HFFc6 (cell line): ENCODE results near the gene MAD1L1. TPM values are rescaled to one million over a fixed set of nuclear protein-coding genes. Genes with fewer than 3 reads are reported as not detected.

ENCODE experiments used
- DNase-seq: peaks from one replicate; pipeline ENCODE4 v3.0.0-alpha.2; 2018
- H3K27ac Mint-ChIP-seq: 2 replicates; pipeline ENCODE4 v1.8.0; 2020; ENCODE audit warnings: mild to moderate bottlenecking, mixed read lengths
- H3K27me3 Mint-ChIP-seq: 2 replicates; pipeline ENCODE4 v1.8.0; 2021; ENCODE audit warnings: mild to moderate bottlenecking, moderate library complexity, mixed read lengths; ENCODE audit not compliant: insufficient read depth
- H3K36me3 Mint-ChIP-seq: 2 replicates; pipeline ENCODE4 v1.8.0; 2021; ENCODE audit warnings: low read depth, mixed read lengths
- H3K4me1 Mint-ChIP-seq: 2 replicates; pipeline ENCODE4 v1.8.0; 2020; ENCODE audit warnings: low read depth, mixed read lengths
- H3K4me3 Mint-ChIP-seq: 2 replicates; pipeline ENCODE4 v1.8.0; 2020; ENCODE audit warnings: mild to moderate bottlenecking, moderate library complexity, mixed read lengths
- H3K9me3 Mint-ChIP-seq: 2 replicates; pipeline ENCODE4 v1.8.0; 2020; ENCODE audit warnings: mild to moderate bottlenecking, mixed read lengths
- total RNA-seq, 6 experiments: library from RNA; stranded (reverse); fragmentation: NEBNext Ultra II Directional; extraction: Animal tissue kit (Norgen Biotek cat#: 25700); gene quantifications; 2 replicates in 1 of 6; 3 replicates in 5 of 6; pipeline ENCODE4 v1.2.3, GENCODE V29; 2021
- TF ChIP-seq, protein P1 (sequence below): fragments of 200-600 bp; sonication (generic); IDR thresholded peaks from 2 replicates; pipeline ENCODE4 v1.5.0; 2021; ENCODE audit warnings: antibody characterized with exemption, mild to moderate bottlenecking

The MAD1L1 gene
- total RNA-seq, 6 experiments from 2014 or later, result 34.6 to 44.8 (median 40.2) TPM

DNA sequence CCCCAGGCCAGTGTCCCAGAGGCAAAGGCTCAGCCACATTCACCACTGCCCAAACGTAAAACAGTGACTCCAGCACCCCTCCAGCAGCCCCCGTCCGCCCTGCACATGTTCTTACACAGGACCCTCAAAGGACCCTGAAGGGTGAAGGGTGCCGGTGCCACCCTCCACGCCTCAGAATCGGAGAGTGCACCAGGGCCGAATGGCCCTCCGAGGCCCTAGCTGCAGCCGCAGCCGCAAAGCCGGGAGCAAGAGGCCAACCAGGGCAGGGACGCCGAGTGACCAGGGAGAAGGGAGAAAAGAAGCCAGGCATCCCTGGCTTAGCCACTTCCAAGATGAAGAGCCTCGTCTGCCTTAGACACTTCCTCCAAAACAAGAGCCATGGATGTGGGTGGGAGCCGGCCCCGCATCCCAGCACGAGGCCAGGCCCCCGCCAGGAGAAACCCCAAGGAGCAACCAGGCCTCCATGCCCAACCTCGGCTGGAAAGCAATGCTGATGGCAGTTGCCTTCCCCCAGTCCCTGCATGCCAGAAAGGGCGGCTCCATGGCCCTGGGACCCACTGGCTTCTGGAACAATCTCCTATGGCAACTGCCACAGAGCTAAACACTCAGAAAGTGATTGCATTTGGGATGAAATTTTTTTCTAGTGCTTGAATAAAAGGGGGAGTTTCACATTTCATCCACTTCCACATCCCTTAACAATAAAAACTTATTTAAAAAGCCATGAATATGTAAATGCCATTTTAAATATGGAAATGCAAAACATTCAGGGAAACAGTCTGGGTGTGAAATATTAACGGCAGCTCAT lies 92.3 kb downstream of the MAD1L1 start:
- H3K36me3 Mint-ChIP-seq, result peaks cover 12% of the 10 kb centered on the region
- no peak overlapping the region for H3K4me3 Mint-ChIP-seq
- H3K9me3 Mint-ChIP-seq, result no peaks in the 10 kb centered on the region
- peaks cover 5% of the 10 kb centered on the region for H3K27me3 Mint-ChIP-seq
- H3K4me1 Mint-ChIP-seq, result no peaks in the 10 kb centered on the region
- no peak overlapping the region for H3K27ac Mint-ChIP-seq
- TF ChIP-seq, protein P1, sequence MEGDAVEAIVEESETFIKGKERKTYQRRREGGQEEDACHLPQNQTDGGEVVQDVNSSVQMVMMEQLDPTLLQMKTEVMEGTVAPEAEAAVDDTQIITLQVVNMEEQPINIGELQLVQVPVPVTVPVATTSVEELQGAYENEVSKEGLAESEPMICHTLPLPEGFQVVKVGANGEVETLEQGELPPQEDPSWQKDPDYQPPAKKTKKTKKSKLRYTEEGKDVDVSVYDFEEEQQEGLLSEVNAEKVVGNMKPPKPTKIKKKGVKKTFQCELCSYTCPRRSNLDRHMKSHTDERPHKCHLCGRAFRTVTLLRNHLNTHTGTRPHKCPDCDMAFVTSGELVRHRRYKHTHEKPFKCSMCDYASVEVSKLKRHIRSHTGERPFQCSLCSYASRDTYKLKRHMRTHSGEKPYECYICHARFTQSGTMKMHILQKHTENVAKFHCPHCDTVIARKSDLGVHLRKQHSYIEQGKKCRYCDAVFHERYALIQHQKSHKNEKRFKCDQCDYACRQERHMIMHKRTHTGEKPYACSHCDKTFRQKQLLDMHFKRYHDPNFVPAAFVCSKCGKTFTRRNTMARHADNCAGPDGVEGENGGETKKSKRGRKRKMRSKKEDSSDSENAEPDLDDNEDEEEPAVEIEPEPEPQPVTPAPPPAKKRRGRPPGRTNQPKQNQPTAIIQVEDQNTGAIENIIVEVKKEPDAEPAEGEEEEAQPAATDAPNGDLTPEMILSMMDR, result no peak
- no peak for DNase-seq

DNA sequence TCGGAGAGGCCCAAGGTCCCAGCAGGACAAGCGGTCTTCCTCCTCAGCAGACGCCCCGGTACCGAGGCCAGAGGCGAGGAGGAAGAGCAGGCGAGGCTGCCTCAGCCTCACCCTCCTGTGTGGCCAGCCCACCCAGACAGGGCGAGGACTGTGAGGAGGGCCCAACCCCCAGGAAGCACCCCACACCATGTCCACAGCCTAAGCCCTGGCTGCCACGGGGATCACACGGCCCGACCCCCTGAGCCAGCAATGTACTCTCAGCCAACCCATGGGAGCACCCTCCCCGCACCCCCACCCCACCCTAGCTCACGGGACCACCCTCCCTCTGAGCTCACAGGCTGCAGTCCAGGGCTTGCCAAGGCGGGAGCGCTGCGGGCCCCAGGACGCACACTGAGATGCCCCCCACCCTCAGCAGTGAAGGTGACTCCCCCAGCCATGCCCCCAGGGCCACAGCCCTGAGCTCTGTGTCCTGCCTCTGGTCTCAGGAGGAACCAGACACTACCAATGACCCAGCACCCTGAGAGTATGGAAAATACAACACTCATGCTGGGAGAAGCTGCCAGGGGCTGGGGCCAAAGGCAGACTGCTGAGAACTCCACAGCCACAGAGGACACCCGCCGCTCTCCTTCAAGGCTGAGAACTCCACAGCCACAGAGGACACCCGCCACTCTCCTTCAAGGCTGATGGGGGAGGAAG lies 93.6 kb downstream of the MAD1L1 start:
- no peak for DNase-seq
- no peak overlapping the region for H3K4me3 Mint-ChIP-seq
- H3K27me3 Mint-ChIP-seq, result peaks cover 5% of the 10 kb centered on the region
- H3K36me3 Mint-ChIP-seq, result peaks cover 16% of the 10 kb centered on the region
- H3K9me3 Mint-ChIP-seq, result no peaks in the 10 kb centered on the region
- no peaks in the 10 kb centered on the region for H3K4me1 Mint-ChIP-seq
- TF ChIP-seq, protein P1, result no peak
- H3K27ac Mint-ChIP-seq, result no peak overlapping the region

DNA sequence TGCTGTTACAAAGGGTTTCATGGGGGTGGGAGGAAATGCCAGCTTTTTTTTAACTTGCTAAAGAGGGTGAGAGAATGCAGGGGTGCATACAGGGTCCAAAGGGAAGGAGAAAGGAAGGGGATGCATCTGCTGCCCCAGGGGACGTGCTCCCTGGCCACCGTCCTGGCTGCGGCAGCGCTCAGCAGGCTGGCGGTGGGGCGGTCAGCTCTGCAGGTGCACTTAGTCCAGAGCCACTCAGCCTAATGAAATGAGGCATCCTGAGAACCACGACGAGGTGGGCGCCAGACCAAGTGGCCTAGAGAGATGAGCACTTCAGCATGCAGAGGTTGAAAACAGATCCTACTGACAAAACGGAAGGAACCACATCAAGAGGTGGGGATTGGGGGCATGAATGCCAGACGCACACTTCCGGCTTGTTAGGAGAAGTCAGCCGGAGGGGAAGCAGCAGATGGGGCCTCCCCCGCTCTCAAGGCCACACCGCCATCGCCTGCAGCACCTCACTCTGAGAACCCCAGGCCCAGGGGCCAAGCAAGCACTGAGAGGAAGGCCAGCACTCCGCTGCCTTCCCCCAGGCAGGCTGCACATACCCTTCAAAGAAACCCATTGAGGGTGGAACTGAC lies 94.5 kb downstream of the MAD1L1 start:
- Mint-ChIP-seq H3K4me3 (no peak overlapping the region), H3K4me1 (no peaks in the 10 kb centered on the region), H3K27ac (no peak overlapping the region; the same call in 1 of the 2 replicates), H3K9me3 (no peaks in the 10 kb centered on the region), H3K36me3 (peaks cover 17% of the 10 kb centered on the region), H3K27me3 (peaks cover 5% of the 10 kb centered on the region)
- TF ChIP-seq, protein P1, result no peak
- no peak for DNase-seq

DNA sequence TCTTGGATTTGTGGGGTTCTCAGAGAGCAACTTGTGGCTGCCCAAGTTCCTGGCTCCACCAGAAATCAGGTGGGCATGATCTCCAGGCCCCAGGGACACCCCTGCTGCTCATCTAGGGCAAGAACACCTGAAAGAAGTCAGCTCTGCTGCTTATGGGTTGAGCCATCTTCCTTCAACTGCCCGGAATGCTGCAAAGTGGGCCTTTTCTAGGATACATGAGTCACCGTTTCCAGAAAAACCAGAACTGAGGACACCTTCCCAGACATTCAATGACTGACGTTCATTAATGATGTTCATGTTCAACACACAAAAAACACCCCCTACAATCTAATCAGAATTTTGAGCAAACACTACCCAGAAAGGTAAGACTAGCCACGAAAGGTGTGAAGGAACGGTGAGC lies 98.0 kb downstream of the MAD1L1 start:
- DNase-seq, result no peak
- Mint-ChIP-seq H3K27me3 (peaks cover 5% of the 10 kb centered on the region), H3K27ac (no peak overlapping the region), H3K9me3 (no peaks in the 10 kb centered on the region), H3K4me3 (no peak overlapping the region), H3K4me1 (no peaks in the 10 kb centered on the region), H3K36me3 (peaks cover 9% of the 10 kb centered on the region; the same call in 1 of the 2 replicates)
- TF ChIP-seq, protein P1, result no peak

DNA sequence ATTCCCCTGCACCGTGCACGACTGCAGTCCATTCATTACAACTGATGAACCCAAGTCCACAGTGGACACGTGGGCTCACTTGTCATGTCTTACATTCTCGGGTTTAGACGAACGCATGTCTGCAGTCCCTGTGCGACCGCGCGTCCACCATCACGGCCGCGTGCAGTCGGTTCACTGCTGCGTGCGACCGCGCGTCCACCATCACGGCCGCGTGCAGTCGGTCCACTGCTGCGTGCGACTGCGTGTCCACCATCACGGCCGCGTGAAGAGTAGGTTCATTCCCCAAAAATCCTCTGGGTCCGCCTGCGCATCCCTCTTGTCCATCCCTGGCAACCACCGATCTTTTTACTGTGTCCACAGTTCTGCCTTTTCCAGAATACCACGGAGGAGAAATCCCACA lies 100.5 kb downstream of the MAD1L1 start:
- Mint-ChIP-seq H3K4me3 (no peak overlapping the region), H3K4me1 (no peaks in the 10 kb centered on the region), H3K36me3 (peaks cover 9% of the 10 kb centered on the region; the same call in 1 of the 2 replicates), H3K27ac (no peak overlapping the region), H3K9me3 (no peaks in the 10 kb centered on the region), H3K27me3 (peaks cover 2% of the 10 kb centered on the region)
- DNase-seq, result no peak
- TF ChIP-seq, protein P1, result no peak
